HG02588 (cell line): ENCODE results near the gene FRMD4A.

Experiments
- ATAC-seq: cut with Tn5 transposase; IDR thresholded peaks from one replicate; pipeline ENCODE4 v1.9.1; 2021; ENCODE audit warnings: mild to moderate bottlenecking, moderate library complexity; ENCODE audit not compliant: unreplicated experiment

FRMD4A gene

GRCh38 chr10:14195433-14195832 lies 135.3 kb downstream of the FRMD4A start:
- ATAC-seq = no peak

DNA sequence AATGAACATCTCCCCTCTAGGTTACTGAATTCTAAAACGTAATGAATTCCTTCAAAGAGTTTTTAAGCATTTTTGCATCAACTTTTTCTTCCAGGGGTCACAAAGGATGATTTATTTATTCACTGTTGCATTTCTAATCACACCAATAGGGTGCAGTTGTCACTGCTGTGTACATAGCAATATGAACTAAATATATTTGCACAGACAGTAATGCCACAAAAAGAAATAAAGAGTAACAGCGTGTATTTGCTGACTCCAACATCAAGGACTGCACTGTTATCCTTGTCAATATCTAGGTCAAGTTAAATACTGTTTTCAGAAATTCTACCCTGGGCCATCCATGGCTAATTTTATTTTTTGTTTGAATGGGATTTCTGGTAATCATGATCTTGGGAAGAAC lies 138.0 kb downstream of the FRMD4A start:
- no peak for ATAC-seq

DNA sequence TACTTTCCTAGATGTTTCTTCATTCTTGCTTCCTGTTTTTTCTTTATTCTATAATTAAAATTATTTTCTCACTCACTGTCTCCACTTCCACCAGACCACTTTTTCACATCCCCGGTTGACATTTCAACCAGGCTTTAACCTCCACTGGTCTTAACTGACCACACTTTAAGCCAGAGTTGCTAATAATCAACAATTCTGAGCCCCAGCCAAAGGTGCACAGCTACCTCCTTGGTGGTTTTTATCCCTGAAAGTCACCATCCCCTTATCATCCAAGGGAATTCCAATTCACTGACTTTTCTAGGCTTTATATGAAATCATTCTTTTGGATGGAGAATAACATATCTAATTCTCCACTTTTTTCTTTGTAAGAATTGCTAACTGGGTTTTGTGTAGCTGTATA lies 138.9 kb downstream of the FRMD4A start:
- ATAC-seq = no peak

DNA sequence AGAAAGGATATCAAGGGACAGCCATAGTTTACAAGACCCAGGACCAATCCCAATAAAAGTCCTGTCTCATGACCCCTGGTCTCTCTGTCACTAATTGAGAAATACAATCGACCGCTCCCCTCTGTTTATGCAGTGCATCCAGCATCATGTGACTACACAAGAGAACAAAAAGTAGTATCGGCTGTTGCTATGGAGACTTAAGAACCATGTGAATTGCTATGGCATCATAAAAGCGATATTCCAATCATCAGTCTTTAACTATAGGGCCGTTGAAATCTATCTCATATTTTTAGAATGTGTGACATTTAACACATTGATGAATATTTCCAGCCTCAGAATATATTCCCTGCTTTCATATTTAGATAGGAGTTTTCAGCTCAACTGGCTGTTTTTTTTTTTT lies 139.3 kb downstream of the FRMD4A start:
- ATAC-seq = no peak

GRCh38 chr10:14190702-14191101 lies 140.0 kb downstream of the FRMD4A start:
- no peak for ATAC-seq

- ATAC-seq = no peak
Measured at GRCh38 chr10:14186245-14186644, 144.5 kb downstream of the FRMD4A start.

GRCh38 chr10:14185316-14186045 lies 145.2 kb downstream of the FRMD4A start:
- peak; percentile 72 for ATAC-seq

- peak; percentile 63 for ATAC-seq
Measured at GRCh38 chr10:14184841-14185315, 145.8 kb downstream of the FRMD4A start.

DNA sequence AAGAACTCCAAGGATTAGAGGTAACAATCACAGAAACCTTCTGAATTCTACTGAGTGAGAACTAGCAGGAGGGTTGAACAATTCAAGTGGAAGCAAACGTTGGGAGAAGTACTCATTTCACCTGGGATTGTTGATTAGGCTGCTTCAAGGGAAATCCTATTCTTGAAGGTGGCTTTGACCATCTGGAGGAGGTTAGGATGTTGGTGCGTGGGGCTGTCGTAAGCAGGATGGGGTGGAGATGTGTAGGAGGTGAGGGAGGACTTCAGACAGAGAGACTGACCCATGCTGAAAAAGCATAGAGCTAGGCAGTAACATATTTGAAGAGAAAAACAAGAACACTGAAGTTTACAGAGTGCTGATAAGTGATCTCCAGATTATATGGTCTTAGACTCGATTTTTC lies 147.9 kb downstream of the FRMD4A start:
- ATAC-seq = no peak

GRCh38 chr10:14181567-14181936 lies 149.2 kb downstream of the FRMD4A start:
- no peak for ATAC-seq

DNA sequence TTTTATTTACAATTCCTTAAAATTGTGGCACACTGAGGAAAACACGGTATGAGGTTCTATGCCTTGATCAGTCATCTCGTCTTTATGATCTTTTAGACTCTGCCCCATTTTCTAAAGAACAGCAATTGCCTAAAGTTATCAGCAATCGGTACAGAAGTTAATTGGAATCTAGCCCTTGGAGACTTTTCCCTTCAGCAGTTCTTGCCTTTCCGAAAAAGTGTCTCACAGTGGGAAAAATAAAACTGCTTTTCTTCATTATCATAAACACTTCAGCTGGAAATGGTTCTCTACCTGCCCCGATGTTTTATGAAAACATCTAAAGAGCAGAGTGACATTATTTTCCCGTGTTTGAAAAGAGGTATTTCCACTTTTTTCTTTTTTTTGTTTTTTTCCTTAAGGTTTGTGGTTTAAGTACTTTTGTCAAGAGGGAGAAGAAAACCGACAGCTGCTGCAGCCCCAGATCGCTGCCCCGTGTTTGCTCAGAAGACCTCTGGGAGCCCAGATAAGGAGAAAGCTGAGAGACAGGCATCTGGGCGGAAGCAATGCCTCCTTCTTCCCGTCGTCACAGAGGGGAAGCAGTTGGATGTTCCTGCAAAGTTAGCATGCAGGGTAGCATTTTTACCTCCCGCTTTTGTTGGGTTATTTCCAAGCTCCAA lies 149.7 kb downstream of the FRMD4A start:
- no peak for ATAC-seq

DNA sequence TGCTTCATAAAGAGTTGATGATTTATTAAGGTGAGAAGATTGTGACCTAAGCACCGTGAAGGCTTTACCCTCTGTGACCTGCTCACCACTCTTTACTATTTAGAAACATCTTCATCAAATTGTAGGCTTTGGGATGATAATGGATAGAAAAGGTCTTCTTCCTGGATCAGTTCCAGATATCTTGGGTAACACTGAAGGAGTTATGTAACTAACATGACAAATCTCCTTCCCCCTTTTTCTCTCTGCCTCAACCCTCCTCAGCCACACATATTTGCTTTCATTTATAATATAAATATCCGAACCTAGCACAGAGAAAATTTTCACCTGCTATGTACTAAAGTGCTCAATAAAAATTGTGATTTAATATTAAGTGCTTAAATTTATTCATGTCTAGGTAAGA lies 151.5 kb downstream of the FRMD4A start:
- no peak for ATAC-seq

DNA sequence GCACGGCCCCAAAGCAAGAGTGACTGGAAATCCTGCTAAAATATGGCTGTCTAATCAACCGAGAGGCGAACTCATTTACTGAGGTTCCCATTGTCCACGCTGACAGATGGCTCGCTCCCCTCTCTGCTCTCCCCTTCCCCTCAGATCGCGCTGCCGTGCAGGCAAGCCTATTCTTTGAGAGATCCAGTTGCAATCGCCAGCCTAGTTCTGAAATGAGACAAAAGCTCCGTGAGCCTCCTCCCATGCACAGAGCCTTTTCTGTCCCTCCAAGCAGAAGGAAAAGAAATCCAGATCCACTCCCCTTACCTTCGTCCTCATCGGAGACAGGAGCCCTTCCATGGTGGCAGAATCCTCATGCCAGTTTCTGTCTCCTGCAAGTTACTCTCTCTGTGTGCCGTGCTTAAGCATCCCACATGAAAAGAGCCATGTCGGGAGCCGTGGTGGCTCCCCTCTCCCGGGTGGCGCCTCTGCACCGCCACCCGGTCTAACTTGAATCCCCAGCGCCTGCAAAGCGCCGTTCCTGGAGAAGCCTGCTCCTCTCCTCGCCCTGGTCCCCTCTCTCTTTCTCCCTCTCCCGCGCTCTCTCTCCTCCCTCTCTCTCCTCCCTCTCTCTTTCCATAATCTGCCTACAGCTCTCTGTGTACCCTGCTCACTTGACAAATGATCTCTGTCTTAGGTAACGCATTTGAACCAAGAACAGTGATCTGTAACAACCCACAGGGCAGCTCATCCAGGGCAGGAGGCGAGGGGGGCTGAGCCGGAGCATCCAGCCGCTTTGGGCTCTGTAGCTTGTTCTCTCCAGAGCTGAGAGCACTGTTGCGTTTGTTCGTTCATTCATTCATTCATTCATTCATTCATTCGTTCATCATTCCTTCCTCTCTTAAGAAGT lies 156.8 kb downstream of the FRMD4A start:
- ATAC-seq = no peak

DNA sequence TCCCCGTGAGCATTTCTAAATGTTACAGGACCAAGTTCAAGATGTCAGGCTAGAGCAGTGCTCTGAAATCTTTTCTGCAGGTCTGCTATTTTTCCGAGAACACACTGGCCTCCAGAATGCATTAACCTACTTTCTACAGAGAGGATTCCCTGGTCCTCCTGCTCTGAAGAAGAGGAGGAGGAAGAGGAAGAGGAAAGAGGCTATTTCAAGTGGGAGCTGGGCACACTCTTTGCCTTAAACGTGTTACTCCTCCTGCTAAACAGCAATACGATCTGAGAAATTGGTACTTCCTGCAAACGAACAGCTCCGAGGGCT lies 157.4 kb downstream of the FRMD4A start:
- no peak for ATAC-seq

DNA sequence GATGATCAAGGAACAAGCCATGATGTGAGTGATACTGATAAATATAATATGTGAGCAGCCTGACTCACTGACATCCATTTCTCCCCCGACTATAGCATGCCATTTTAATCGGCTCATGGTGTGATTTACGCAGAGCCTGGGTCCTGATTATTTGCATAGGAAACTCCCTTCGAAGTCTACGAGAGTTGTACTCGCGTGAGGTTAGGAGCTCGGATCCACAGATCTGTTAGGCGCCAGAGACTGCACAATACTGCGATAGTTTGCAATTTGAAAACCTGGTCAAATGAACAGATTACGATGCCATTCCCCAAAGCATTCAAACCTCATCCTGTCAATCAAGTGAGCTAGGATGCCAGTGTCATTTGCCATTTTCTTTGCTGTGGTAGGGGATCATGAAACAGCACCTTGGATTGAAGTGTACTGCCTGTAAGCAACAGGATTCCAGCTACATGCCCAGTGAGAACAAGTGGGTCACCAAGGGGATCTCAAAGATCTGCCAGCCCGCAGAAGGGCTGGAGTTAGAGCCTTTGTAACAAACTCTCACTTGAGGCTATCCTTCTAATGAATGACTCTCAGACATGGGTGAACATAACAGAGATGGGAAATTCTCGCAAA lies 158.3 kb downstream of the FRMD4A start:
- ATAC-seq = no peak

DNA sequence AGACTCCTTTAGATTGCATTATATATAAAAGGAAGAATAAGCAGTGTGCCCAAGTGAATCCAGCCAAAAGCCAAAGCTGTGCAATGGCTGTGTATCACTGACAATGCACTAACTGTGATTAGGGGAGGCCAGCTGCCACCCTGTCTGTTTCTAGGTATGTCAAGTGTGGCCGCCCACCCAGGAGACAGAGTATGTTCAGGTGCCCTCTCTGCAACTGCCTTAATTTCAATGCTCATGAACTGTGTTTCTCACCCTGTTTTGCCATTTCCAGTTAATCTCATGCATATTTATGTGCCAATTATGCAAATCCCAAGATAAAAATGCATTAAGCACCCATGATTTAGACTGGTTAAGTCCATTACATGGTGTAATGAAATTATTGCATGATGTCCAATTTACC lies 159.4 kb downstream of the FRMD4A start:
- no peak for ATAC-seq

- no peak for ATAC-seq
Measured at GRCh38 chr10:14163377-14164086, 167.2 kb downstream of the FRMD4A start.

DNA sequence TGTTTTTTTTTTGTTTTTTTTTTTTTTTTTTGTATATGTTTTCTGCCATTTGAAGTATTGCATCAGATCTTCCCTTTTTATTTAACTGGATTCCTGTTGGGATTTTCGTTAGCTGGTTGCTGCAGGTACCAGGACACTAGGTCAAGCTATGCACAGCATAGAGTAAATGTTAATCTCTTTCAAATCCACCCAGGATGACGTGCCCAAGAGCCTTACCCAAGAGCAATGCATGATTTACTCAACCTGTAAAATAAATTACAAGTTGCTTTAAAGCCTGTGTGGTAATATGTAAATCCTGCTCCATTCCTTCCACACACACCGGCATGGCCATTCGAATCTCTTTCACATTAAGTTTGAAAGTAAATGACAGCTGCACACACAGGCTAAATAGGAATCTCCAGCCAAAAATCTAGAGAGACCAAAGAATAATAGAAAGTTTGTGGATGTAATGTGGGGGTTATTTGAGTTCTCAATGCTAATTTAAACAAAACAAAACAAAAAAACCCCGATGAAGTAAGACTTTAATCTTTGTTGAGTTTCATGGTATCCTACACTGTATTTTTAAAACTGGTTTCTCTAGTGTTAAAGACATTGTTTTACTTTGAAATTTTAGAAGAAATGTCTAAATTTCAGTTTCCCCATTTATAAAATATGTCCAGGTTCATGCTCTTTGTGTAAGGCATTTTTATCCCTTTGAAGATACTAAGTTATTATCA lies 167.9 kb downstream of the FRMD4A start:
- no peak for ATAC-seq

- no peak for ATAC-seq
Measured at GRCh38 chr10:14162061-14162460, 168.7 kb downstream of the FRMD4A start.

DNA sequence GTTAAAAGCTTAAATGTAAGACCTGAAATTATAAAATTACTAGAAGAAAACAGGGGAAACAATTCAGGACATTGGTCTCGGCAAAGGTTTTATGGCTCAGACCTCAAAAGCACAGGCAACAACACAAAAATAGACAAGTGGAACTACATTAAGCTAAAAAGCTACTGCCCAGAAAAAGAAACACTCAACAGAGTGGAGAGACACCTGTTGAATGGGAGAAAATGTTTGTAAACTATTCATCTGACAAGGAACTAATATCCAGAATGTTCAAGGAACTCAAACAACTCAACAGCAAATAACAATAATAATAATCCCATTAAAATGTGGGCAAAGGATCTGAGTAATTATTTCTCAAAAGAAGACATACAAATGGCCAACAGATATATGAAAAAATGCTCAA lies 170.4 kb downstream of the FRMD4A start:
- no peak for ATAC-seq
